ENCODE results near the gene UBE2G2.

UBE2G2 gene

DNA sequence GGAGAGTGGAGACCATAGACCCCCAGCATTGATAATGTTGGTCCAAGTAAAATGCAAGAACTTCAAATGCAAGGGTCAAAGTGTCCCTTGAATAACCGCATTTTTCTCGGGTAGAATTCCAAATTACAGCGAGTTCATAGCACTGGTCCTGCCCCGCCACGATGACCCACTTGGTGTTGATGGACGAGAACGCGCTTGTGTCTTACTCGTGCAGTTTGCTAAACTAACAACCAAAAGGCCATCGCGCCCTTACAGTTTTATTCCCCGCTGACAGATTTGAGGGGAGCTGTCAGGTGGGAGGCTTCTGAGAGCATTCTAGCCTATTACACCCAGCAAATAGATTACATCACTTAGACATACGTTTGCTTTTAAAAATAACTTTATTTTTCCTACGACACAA is 72.9 kb downstream of the UBE2G2 start:
- Histone ChIP-seq H2AFZ (no peak overlapping the region), H3K9ac (no peak overlapping the region), H3K9me3 (ENCODE audit: control insufficient read depth, low read length) (no peaks in the 10 kb centered on the region), H3K27me3 (ENCODE audit: control insufficient read depth, insufficient read depth, low read length) (no peaks in the 10 kb centered on the region), H3K4me3 (ENCODE audit: low read depth, low read length) (no peak overlapping the region), H3K4me1 (no peaks in the 10 kb centered on the region), H3K27ac (no peak overlapping the region), H3K36me3 (ENCODE audit: control insufficient read depth, insufficient read depth, low read length) (no peaks in the 10 kb centered on the region), H3K79me2 (no peaks in the 10 kb centered on the region), H3K4me2 (ENCODE audit: low read length) (no peak overlapping the region)
- TF ChIP-seq, protein P1, sequence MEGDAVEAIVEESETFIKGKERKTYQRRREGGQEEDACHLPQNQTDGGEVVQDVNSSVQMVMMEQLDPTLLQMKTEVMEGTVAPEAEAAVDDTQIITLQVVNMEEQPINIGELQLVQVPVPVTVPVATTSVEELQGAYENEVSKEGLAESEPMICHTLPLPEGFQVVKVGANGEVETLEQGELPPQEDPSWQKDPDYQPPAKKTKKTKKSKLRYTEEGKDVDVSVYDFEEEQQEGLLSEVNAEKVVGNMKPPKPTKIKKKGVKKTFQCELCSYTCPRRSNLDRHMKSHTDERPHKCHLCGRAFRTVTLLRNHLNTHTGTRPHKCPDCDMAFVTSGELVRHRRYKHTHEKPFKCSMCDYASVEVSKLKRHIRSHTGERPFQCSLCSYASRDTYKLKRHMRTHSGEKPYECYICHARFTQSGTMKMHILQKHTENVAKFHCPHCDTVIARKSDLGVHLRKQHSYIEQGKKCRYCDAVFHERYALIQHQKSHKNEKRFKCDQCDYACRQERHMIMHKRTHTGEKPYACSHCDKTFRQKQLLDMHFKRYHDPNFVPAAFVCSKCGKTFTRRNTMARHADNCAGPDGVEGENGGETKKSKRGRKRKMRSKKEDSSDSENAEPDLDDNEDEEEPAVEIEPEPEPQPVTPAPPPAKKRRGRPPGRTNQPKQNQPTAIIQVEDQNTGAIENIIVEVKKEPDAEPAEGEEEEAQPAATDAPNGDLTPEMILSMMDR (IDR thresholded peaks at IDR 0.05) = no peak

DNA sequence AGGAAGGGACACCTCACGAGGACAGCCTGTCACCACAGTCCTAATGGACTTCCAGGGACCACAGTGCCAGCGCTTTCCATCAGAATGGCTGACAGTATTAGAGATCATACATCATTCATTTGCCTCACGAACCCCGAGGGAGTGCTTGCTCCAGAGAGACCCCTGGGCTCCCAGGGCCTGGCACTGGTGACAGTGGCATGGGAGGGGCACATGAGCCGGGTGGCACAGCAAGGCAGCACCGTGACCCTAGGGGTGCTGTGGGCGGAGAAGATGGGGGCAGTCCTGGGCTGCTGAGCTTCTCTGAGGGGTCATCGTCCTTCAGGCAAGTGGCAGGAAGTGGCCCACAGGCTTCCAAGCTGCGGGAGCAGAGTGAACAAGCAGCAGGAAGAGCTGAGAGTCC is 73.9 kb downstream of the UBE2G2 start:
- no peak overlapping the region for H3K27ac ChIP-seq
- no peaks in the 10 kb centered on the region for H3K4me1 ChIP-seq
- H3K9me3 ChIP-seq (ENCODE audit: control insufficient read depth, low read length) = no peaks in the 10 kb centered on the region
- H3K36me3 ChIP-seq (ENCODE audit: control insufficient read depth, insufficient read depth, low read length) = no peaks in the 10 kb centered on the region
- no peak overlapping the region for H3K4me2 ChIP-seq (ENCODE audit: low read length)
- no peak overlapping the region for H2AFZ ChIP-seq
- TF ChIP-seq, protein P1 (IDR thresholded peaks at IDR 0.05) = no peak
- no peaks in the 10 kb centered on the region for H3K79me2 ChIP-seq
- no peaks in the 10 kb centered on the region for H3K27me3 ChIP-seq (ENCODE audit: control insufficient read depth, insufficient read depth, low read length)
- H3K4me3 ChIP-seq (ENCODE audit: low read depth, low read length) = no peak overlapping the region
- no peak overlapping the region for H3K9ac ChIP-seq

DNA sequence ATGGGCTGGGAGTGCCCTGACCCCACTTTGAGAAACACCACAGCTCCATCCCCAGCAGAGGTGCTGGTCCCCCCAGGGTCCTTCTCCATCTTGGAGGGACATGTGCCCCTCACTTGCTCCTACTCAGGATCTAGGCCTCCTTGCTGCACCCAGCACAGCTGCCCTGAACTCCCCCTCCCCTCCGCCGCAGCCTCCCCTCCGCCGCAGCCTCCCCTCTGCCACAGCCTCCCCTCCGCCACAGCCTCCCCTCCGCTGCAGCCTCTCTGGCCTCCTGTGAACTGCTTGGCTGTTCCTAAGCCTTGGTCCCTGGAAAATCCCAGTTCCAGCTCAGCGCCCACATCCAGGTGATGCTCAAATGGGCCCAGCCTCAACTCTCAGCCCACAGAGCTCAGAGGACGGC is 74.3 kb downstream of the UBE2G2 start:
- Histone ChIP-seq H3K27ac (no peak overlapping the region), H3K27me3 (ENCODE audit: control insufficient read depth, insufficient read depth, low read length) (no peaks in the 10 kb centered on the region), H2AFZ (no peak overlapping the region), H3K4me3 (ENCODE audit: low read depth, low read length) (no peak overlapping the region), H3K36me3 (ENCODE audit: control insufficient read depth, insufficient read depth, low read length) (no peaks in the 10 kb centered on the region), H3K9ac (no peak overlapping the region), H3K9me3 (ENCODE audit: control insufficient read depth, low read length) (no peaks in the 10 kb centered on the region), H3K79me2 (no peaks in the 10 kb centered on the region), H3K4me1 (no peaks in the 10 kb centered on the region), H3K4me2 (ENCODE audit: low read length) (no peak overlapping the region)
- TF ChIP-seq, protein P1 (IDR thresholded peaks at IDR 0.05) = no peak

DNA sequence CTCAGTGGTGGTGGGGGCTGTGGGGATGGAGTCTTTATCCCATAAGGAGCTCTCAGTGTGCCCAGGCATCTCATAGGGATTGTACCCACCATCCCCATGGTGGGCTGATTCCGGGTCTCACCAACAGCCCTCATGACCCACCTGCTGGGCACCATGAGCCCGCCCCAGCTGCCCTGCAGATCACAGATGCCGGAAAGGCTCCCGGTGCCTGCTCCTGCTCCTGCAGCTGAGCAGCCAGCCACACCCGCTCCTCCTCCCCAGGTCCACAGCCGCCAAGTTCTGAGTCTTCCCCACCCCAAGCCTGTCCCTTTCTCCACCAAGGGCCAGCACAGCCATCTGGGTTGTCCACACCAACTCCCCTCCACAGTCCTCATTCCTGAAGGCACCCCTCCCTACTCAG is 74.8 kb downstream of the UBE2G2 start:
- Histone ChIP-seq H3K4me1 (no peaks in the 10 kb centered on the region), H3K79me2 (no peaks in the 10 kb centered on the region), H3K9me3 (ENCODE audit: control insufficient read depth, low read length) (no peaks in the 10 kb centered on the region), H3K36me3 (ENCODE audit: control insufficient read depth, insufficient read depth, low read length) (no peaks in the 10 kb centered on the region), H2AFZ (no peak overlapping the region), H3K4me2 (ENCODE audit: low read length) (no peak overlapping the region), H3K4me3 (ENCODE audit: low read depth, low read length) (no peak overlapping the region), H3K27ac (no peak overlapping the region), H3K27me3 (ENCODE audit: control insufficient read depth, insufficient read depth, low read length) (no peaks in the 10 kb centered on the region), H3K9ac (no peak overlapping the region)
- TF ChIP-seq, protein P1 (IDR thresholded peaks at IDR 0.05) = no peak

DNA sequence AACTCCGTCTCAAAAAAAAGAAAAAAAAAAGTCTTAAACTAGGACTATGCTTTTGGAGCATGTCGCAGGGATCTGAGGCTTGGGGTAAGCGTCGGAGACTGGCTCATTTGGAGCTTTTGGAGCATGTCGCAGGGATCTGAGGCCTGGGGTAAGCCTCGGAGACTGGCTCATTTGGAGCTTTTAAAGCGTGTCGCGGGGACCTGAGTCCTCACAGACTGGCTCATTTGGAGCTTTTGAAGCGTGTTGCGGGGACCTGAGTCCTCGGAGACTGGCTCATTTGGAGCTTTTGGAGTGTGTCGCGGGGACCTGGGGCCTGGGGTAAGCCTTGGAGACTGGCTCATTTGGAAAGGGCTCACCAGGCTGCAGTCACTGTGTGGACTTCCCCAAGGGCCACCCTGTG is 76.7 kb downstream of the UBE2G2 start:
- TF ChIP-seq, protein P1 (IDR thresholded peaks at IDR 0.05) = no peak

More for the DNA sequence above, 76.7 kb downstream of the UBE2G2 start:
- Histone ChIP-seq H3K4me2 (ENCODE audit: low read length) (no peak overlapping the region), H3K27me3 (ENCODE audit: control insufficient read depth, insufficient read depth, low read length) (no peaks in the 10 kb centered on the region), H3K27ac (no peak overlapping the region), H3K4me1 (no peaks in the 10 kb centered on the region), H3K4me3 (ENCODE audit: low read depth, low read length) (no peak overlapping the region), H2AFZ (no peak overlapping the region), H3K9ac (no peak overlapping the region), H3K36me3 (ENCODE audit: control insufficient read depth, insufficient read depth, low read length) (no peaks in the 10 kb centered on the region), H3K9me3 (ENCODE audit: control insufficient read depth, low read length) (no peaks in the 10 kb centered on the region), H3K79me2 (no peaks in the 10 kb centered on the region)
